H1 (cell line): Measurements from ENCODE around the gene FYB2. TPM values are rescaled to one million over a fixed set of nuclear protein-coding genes. Genes with fewer than 3 reads are reported as not detected.

ENCODE experiments used
- CTCF ChIA-PET: fragments of 300-600 bp; sonication (Branson Sonifier 250); formaldehyde crosslinking; loops from one replicate; lab custom pipeline; 2021; ENCODE audit not compliant: partially characterized antibody; lab: Charles Lee
- POLR2A ChIA-PET: fragments of 300-600 bp; sonication (Branson Sonifier 250); formaldehyde crosslinking; loops from one replicate; lab custom pipeline; 2021; ENCODE audit warnings: inconsistent platforms; ENCODE audit not compliant: partially characterized antibody; lab: Charles Lee
- DNase-seq, 2 experiments: peaks; one replicate each; pipeline versions ENCODE4 v3.0.0 to v3.0.0-alpha.2; 2010 to 2022; ENCODE audit warnings: low spot score in 2 of 2, low read depth in 1 of 2, mixed read lengths in 1 of 2
- FAIRE-seq: peaks from 2 replicates; lab custom pipeline; 2011; peaks lifted over from hg19 to GRCh38; lab: Jason Lieb, UNC
- H2AFZ ChIP-seq: 2 replicates; pipeline ENCODE4 v1.8.1; 2012; ENCODE audit warnings: low read length, inconsistent platforms
- H2AK5ac ChIP-seq: 2 replicates; pipeline ENCODE4 v1.6.1; 2013; ENCODE audit warnings: low read depth, low read length
- H2BK120ac ChIP-seq: replicated peaks from 2 replicates; pipeline ENCODE3; 2013; ENCODE audit warnings: low read depth, low read length, inconsistent platforms
- H2BK12ac ChIP-seq: 2 replicates; pipeline ENCODE4 v1.6.1; 2013; ENCODE audit warnings: low read depth, low read length
- H2BK15ac ChIP-seq: 2 replicates; pipeline ENCODE4 v1.6.1; 2013; ENCODE audit warnings: low read length
- H2BK20ac ChIP-seq: 2 replicates; pipeline ENCODE4 v1.6.1; 2013; ENCODE audit warnings: low read length
- H2BK5ac ChIP-seq: 2 replicates; pipeline ENCODE4 v1.6.1; 2013; ENCODE audit warnings: low read depth, low read length
- H3K14ac ChIP-seq: 2 replicates; pipeline ENCODE4 v1.6.1; 2013; ENCODE audit warnings: inconsistent platforms; ENCODE audit not compliant: insufficient read length
- H3K18ac ChIP-seq: 2 replicates; pipeline ENCODE4 v1.6.1; 2013; ENCODE audit warnings: low read length; ENCODE audit errors: extremely low read depth
- H3K23ac ChIP-seq: 2 replicates; pipeline ENCODE4 v1.6.1; 2013; ENCODE audit warnings: inconsistent platforms; ENCODE audit not compliant: insufficient read length
- H3K23me2 ChIP-seq: 2 replicates; pipeline ENCODE4 v1.6.1; 2013; ENCODE audit warnings: low read depth, low read length
- H3K27ac ChIP-seq: 2 replicates; pipeline ENCODE4 v1.6.1; 2011; ENCODE audit warnings: low read depth, low read length, inconsistent platforms
- H3K27me3 ChIP-seq, 4 experiments: replicated peaks in 1 of 4; 1 replicate in 1 of 4; 2 replicates in 3 of 4; pipeline versions ENCODE4 v1.6.1 to v1.8.1; 2011 to 2013; ENCODE audit warnings: low read length in 3 of 4, mild to moderate bottlenecking in 3 of 4, inconsistent platforms in 2 of 4, mixed read lengths in 2 of 4, moderate library complexity in 1 of 4; ENCODE audit not compliant: control insufficient read depth in 3 of 4, insufficient read depth in 3 of 4; ENCODE audit errors: extremely low read depth in 1 of 4
- H3K36me3 ChIP-seq, 4 experiments: 2 replicates each; pipeline versions ENCODE4 v1.6.1 to v1.8.1; 2011 to 2013; ENCODE audit warnings: mild to moderate bottlenecking in 4 of 4, low read length in 3 of 4, moderate library complexity in 2 of 4, control low read depth in 1 of 4, inconsistent platforms in 1 of 4; ENCODE audit not compliant: insufficient read depth in 4 of 4, control insufficient read depth in 2 of 4
- H3K4ac ChIP-seq: replicated peaks from 2 replicates; pipeline ENCODE3; 2013; ENCODE audit warnings: low read length, low read depth, mixed read lengths, inconsistent platforms; ENCODE audit not compliant: insufficient read length
- H3K4me1 ChIP-seq, 4 experiments: replicated peaks in 1 of 4; 1 replicate in 1 of 4; 2 replicates in 3 of 4; pipeline versions ENCODE4 v1.6.1 to v1.8.1; 2011 to 2013; ENCODE audit warnings: low read length in 3 of 4, inconsistent platforms in 2 of 4, mixed read lengths in 1 of 4; ENCODE audit not compliant: insufficient read depth in 4 of 4, control insufficient read depth in 3 of 4
- H3K4me2 ChIP-seq, 2 experiments: 2 replicates each; pipeline versions ENCODE4 v1.6.1 to v1.8.1; 2011 to 2013; ENCODE audit warnings: low read depth in 2 of 2, low read length in 2 of 2, control low read depth in 1 of 2, inconsistent platforms in 1 of 2, mild to moderate bottlenecking in 1 of 2; ENCODE audit not compliant: insufficient read depth in 1 of 2
- H3K4me3 ChIP-seq, 4 experiments: fragments of 200-600, 300-600 bp in 1 of 4; sonication (generic), shearing (Covaris generic), sonication (Bioruptor Twin) in 1 of 4; 2 replicates each; pipeline versions ENCODE4 v1.5.1 to v1.8.1; 2011 to 2016; ENCODE audit warnings: low read length in 4 of 4, low read depth in 3 of 4, control low read depth in 2 of 4, inconsistent platforms in 2 of 4, mild to moderate bottlenecking in 2 of 4, mixed read lengths in 1 of 4, moderate library complexity in 1 of 4; ENCODE audit not compliant: insufficient read depth in 2 of 4; ENCODE audit errors: extremely low read depth in 1 of 4
- H3K56ac ChIP-seq: replicated peaks from 2 replicates; pipeline ENCODE3; 2013; ENCODE audit warnings: low read depth, mild to moderate bottlenecking, mixed read lengths, low read length, inconsistent platforms; ENCODE audit not compliant: insufficient read length
- H3K79me1 ChIP-seq: 2 replicates; pipeline ENCODE4 v1.6.1; 2013; ENCODE audit warnings: low read depth, low read length, control low read depth
- H3K79me2 ChIP-seq, 2 experiments: 2 replicates each; pipeline versions ENCODE4 v1.6.1 to v1.8.1; 2012 to 2013; ENCODE audit warnings: low read length in 2 of 2, mild to moderate bottlenecking in 2 of 2, inconsistent platforms in 1 of 2; ENCODE audit not compliant: insufficient read depth in 2 of 2, control insufficient read depth in 1 of 2
- H3K9ac ChIP-seq, 4 experiments: replicated peaks in 1 of 4; 1 replicate in 1 of 4; 2 replicates in 3 of 4; pipeline versions ENCODE4 v1.6.1 to v1.8.1; 2011 to 2013; ENCODE audit warnings: low read depth in 3 of 4, low read length in 3 of 4, control low read depth in 2 of 4, mild to moderate bottlenecking in 2 of 4, moderate library complexity in 2 of 4, inconsistent platforms in 1 of 4; ENCODE audit errors: extremely low read depth in 1 of 4
- H3K9me3 ChIP-seq, 2 experiments: 2 replicates each; pipeline versions ENCODE4 v1.6.1 to v1.8.1; 2012 to 2013; ENCODE audit warnings: mild to moderate bottlenecking in 2 of 2, moderate library complexity in 2 of 2, control low read depth in 1 of 2, inconsistent platforms in 1 of 2, low read depth in 1 of 2, low read length in 1 of 2, mixed read lengths in 1 of 2; ENCODE audit not compliant: insufficient read depth in 2 of 2
- H4K20me1 ChIP-seq, 2 experiments: replicated peaks in 1 of 2; 2 replicates each; pipeline versions ENCODE3 to v1.8.1; 2011 to 2013; ENCODE audit warnings: inconsistent platforms in 2 of 2, low read length in 2 of 2, mild to moderate bottlenecking in 1 of 2; ENCODE audit not compliant: insufficient read depth in 2 of 2, control insufficient read depth in 1 of 2
- H4K5ac ChIP-seq: 2 replicates; pipeline ENCODE4 v1.6.1; 2013; ENCODE audit warnings: low read length, low read depth, mixed read lengths, inconsistent platforms; ENCODE audit not compliant: insufficient read length
- H4K8ac ChIP-seq: 2 replicates; pipeline ENCODE4 v1.8.0; 2013; ENCODE audit warnings: mild to moderate bottlenecking, moderate library complexity, low read length, inconsistent platforms; ENCODE audit not compliant: insufficient read depth; ENCODE audit errors: extremely low read depth
- H4K91ac ChIP-seq: replicated peaks from 2 replicates; pipeline ENCODE3; 2013; ENCODE audit warnings: low read length, mixed read lengths, inconsistent platforms; ENCODE audit not compliant: insufficient read length
- ATF3 ChIP-seq: IDR thresholded peaks from 2 replicates; pipeline ENCODE4 v1.6.1; 2011; ENCODE audit warnings: low read depth, mild to moderate bottlenecking, low read length; ENCODE audit not compliant: insufficient read depth
- EP300 ChIP-seq, 2 experiments: IDR thresholded peaks; 1 replicate in 1 of 2; 2 replicates in 1 of 2; pipeline ENCODE4 v1.6.1; 2011 to 2012; ENCODE audit warnings: low read depth in 2 of 2, low read length in 2 of 2, mild to moderate bottlenecking in 2 of 2, borderline replicate concordance in 1 of 2, inconsistent platforms in 1 of 2, moderate library complexity in 1 of 2
- FOSL1 ChIP-seq: IDR thresholded peaks from 2 replicates; pipeline ENCODE4 v1.6.1; 2011; ENCODE audit warnings: mild to moderate bottlenecking, low read depth, low read length, moderate library complexity; ENCODE audit not compliant: insufficient read depth
- JUND ChIP-seq: IDR thresholded peaks from 2 replicates; pipeline ENCODE4 v1.6.1; 2011; ENCODE audit warnings: mild to moderate bottlenecking, improper control_type of control experiment, low read length
- KDM1A ChIP-seq: fragments of 200-600, 300-600 bp; sonication (generic); IDR thresholded peaks from 2 replicates; pipeline ENCODE4 v1.7.1; 2016; ENCODE audit warnings: mild to moderate bottlenecking, low read length, borderline replicate concordance
- POLR2A ChIP-seq, 2 experiments: IDR thresholded peaks; 1 replicate in 1 of 2; 2 replicates in 1 of 2; pipeline ENCODE4 v1.6.1; 2011; ENCODE audit warnings: low read depth in 2 of 2, low read length in 2 of 2, mild to moderate bottlenecking in 2 of 2; ENCODE audit errors: control extremely low read depth in 1 of 2
- POU5F1 ChIP-seq: IDR thresholded peaks from 2 replicates; pipeline ENCODE4 v1.6.1; 2011; ENCODE audit warnings: low read depth, mild to moderate bottlenecking, low read length, moderate library complexity
- RFX5 ChIP-seq: IDR thresholded peaks from 2 replicates; pipeline ENCODE4 v1.6.1; 2011; ENCODE audit warnings: low read depth, low read length, improper control_type of control experiment, borderline replicate concordance
- SIX5 ChIP-seq: IDR thresholded peaks from 2 replicates; pipeline ENCODE4 v1.6.1; 2011; ENCODE audit warnings: mild to moderate bottlenecking, low read depth, low read length
- SP1 ChIP-seq: IDR thresholded peaks from 2 replicates; pipeline ENCODE4 v1.6.1; 2011; ENCODE audit warnings: low read depth, low read length
- SRF ChIP-seq: IDR thresholded peaks from 2 replicates; pipeline ENCODE4 v1.6.1; 2011; ENCODE audit warnings: mild to moderate bottlenecking, low read depth, low read length, moderate library complexity
- TCF12 ChIP-seq: IDR thresholded peaks from 2 replicates; pipeline ENCODE4 v1.6.1; 2011; ENCODE audit warnings: low read depth, mild to moderate bottlenecking, low read length
- TEAD4 ChIP-seq: IDR thresholded peaks from 2 replicates; pipeline ENCODE4 v1.6.1; 2012; ENCODE audit warnings: low read depth, low read length, inconsistent platforms, mixed read lengths
- polyA plus RNA-seq, 7 experiments: library from polyadenylated mRNA; depleted of rRNA in 3 of 7; stranded (reverse) in 5 of 7; unstranded in 2 of 7; fragments of >200 nt in 5 of 7; fragments of 200-250 nt in 2 of 7; gene quantifications; 1 replicate in 5 of 7; 2 replicates in 1 of 7; 4 replicates in 1 of 7; pipeline versions ENCODE4 v1.2.1 to v1.2.3, GENCODE V29; 2011 to 2013; ENCODE audit warnings: missing spikeins in 2 of 7, mixed read lengths in 2 of 7
- total RNA-seq: library from RNA; stranded (reverse); fragmentation: NEBNext Ultra II Directional; extraction: Animal tissue kit (Norgen Biotek cat#: 25700); gene quantifications from 2 replicates; pipeline ENCODE4 v1.2.1, GENCODE V29; 2021
- TF ChIP-seq, protein P1 (sequence below), 3 experiments: IDR thresholded peaks; 1 replicate in 2 of 3; 2 replicates in 1 of 3; pipeline versions ENCODE4 v1.5.1 to v1.6.1; 2011; ENCODE audit warnings: low read length in 3 of 3, mild to moderate bottlenecking in 3 of 3, inconsistent platforms in 2 of 3, low read depth in 1 of 3, moderate library complexity in 1 of 3; ENCODE audit not compliant: insufficient read depth in 1 of 3; ENCODE audit errors: control extremely low read depth in 1 of 3

FYB2 gene
- total and polyA plus RNA-seq, 2 of the 8 experiments (the other 6 are each of a cell fraction or from before 2014, with no cell fraction given), result 0.11 to 0.17 TPM

GRCh38 chr1:56859287-56859686 lies 40.1 kb upstream of the FYB2 start:
- no peaks in the 10 kb centered on the region for H3K27me3 ChIP-seq
- H2BK5ac ChIP-seq, result no peak overlapping the region
- H3K4me1 ChIP-seq, result no peaks in the 10 kb centered on the region
- no peaks in the 10 kb centered on the region for H3K79me1 ChIP-seq
- no peak overlapping the region for H4K91ac ChIP-seq
- POLR2A ChIA-PET, result no interaction called here
- H3K4me2 ChIP-seq, result no peak overlapping the region
- no peak overlapping the region for H3K4me3 ChIP-seq
- no peak overlapping the region for H3K14ac ChIP-seq
- no peak overlapping the region for H2BK12ac ChIP-seq
- H3K23me2 ChIP-seq, result no peaks in the 10 kb centered on the region
- no peaks in the 10 kb centered on the region for H4K20me1 ChIP-seq
- no peaks in the 10 kb centered on the region for H3K79me2 ChIP-seq
- no peak overlapping the region for H3K56ac ChIP-seq
- no peak overlapping the region for H3K4ac ChIP-seq
- CTCF ChIA-PET, result no interaction called here
- no peak for FAIRE-seq
- H4K5ac ChIP-seq, result no peak overlapping the region
- no peak for DNase-seq
- H4K8ac ChIP-seq, result no peak overlapping the region
- H3K23ac ChIP-seq, result no peak overlapping the region
- H2BK120ac ChIP-seq, result no peak overlapping the region
- H2BK20ac ChIP-seq, result no peak overlapping the region
- no peak overlapping the region for H3K18ac ChIP-seq
- H3K27ac ChIP-seq, result no peak overlapping the region
- no peaks in the 10 kb centered on the region for H3K9me3 ChIP-seq
- H2AFZ ChIP-seq, result no peak overlapping the region
- H2BK15ac ChIP-seq, result no peak overlapping the region
- H2AK5ac ChIP-seq, result no peak overlapping the region
- no peak overlapping the region for H3K9ac ChIP-seq
- no peaks in the 10 kb centered on the region for H3K36me3 ChIP-seq
- TF ChIP-seq SP1 (no peak), TCF12 (no peak), EP300 (IDR thresholded peaks at IDR 0.05; ENCODE audit: borderline replicate concordance in 1 of 2, low read depth in 2 of 2, low read length in 2 of 2) (no peak), FOSL1 (no peak), SRF (no peak), POLR2A (IDR thresholded peaks at IDR 0.05; ENCODE audit: control extremely low read depth in 1 of 2, low read depth in 2 of 2, low read length in 2 of 2) (no peak), ATF3 (no peak), JUND (no peak), KDM1A (no peak), TEAD4 (no peak), RFX5 (no peak), SIX5 (no peak), POU5F1 (no peak)
- TF ChIP-seq, protein P1, sequence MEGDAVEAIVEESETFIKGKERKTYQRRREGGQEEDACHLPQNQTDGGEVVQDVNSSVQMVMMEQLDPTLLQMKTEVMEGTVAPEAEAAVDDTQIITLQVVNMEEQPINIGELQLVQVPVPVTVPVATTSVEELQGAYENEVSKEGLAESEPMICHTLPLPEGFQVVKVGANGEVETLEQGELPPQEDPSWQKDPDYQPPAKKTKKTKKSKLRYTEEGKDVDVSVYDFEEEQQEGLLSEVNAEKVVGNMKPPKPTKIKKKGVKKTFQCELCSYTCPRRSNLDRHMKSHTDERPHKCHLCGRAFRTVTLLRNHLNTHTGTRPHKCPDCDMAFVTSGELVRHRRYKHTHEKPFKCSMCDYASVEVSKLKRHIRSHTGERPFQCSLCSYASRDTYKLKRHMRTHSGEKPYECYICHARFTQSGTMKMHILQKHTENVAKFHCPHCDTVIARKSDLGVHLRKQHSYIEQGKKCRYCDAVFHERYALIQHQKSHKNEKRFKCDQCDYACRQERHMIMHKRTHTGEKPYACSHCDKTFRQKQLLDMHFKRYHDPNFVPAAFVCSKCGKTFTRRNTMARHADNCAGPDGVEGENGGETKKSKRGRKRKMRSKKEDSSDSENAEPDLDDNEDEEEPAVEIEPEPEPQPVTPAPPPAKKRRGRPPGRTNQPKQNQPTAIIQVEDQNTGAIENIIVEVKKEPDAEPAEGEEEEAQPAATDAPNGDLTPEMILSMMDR (IDR thresholded peaks at IDR 0.05; ENCODE audit: control extremely low read depth in 1 of 3, insufficient read depth in 1 of 3, low read depth in 1 of 3, low read length in 3 of 3), result no peak
